ENCODE measurements around the gene TOP2A.

The TOP2A gene

GRCh38 chr17:40451420-40451819, 33.7 kb upstream of the TOP2A start:
- no peak for DNase-seq

- no peak for DNase-seq
Observed at GRCh38 chr17:40450175-40450574, 32.5 kb upstream of the TOP2A start.

- no peak for DNase-seq
Observed at GRCh38 chr17:40448639-40449261, 31.1 kb upstream of the TOP2A start.

- DNase-seq, result no peak
Observed at GRCh38 chr17:40448213-40448638, 30.5 kb upstream of the TOP2A start.

GRCh38 chr17:40447806-40448205, 30.1 kb upstream of the TOP2A start:
- DNase-seq, result no peak

- DNase-seq, result no peak
Observed at GRCh38 chr17:40447148-40447644, 29.5 kb upstream of the TOP2A start.

- DNase-seq, result no peak
Observed at GRCh38 chr17:40445751-40446468, 28.2 kb upstream of the TOP2A start.

GRCh38 chr17:40443988-40444899, 26.5 kb upstream of the TOP2A start:
- no peak for DNase-seq

GRCh38 chr17:40443196-40443987, 25.7 kb upstream of the TOP2A start, which contains the start of gene IGFBP4:
Gene IGFBP4, plus strand, starts transcription at chr17:40443450. Its CDS starts 286 bp downstream, at chr17:40443736.
- DNase-seq, result peak; percentile 15

- no peak for DNase-seq
Observed at GRCh38 chr17:40442392-40443195, 24.9 kb upstream of the TOP2A start.

GRCh38 chr17:40440166-40440565, 22.5 kb upstream of the TOP2A start:
- DNase-seq, result no peak

- no peak for DNase-seq
Observed at GRCh38 chr17:40437095-40437732, 19.5 kb upstream of the TOP2A start.

GRCh38 chr17:40436636-40437035, 18.9 kb upstream of the TOP2A start:
- DNase-seq, result no peak

- no peak for DNase-seq
Observed at GRCh38 chr17:40433551-40434415, 16.1 kb upstream of the TOP2A start.

GRCh38 chr17:40432864-40433528, 15.3 kb upstream of the TOP2A start:
- no peak for DNase-seq

- DNase-seq, result no peak
Observed at GRCh38 chr17:40431231-40431602, 13.5 kb upstream of the TOP2A start.

GRCh38 chr17:40430272-40431230, 12.9 kb upstream of the TOP2A start:
- no peak for DNase-seq

GRCh38 chr17:40427002-40427491, 9.4 kb upstream of the TOP2A start:
- DNase-seq, result no peak

Data from NCI-H748 treated with DMSO at 0.1 percent for 48 hours (cell line).